ENCODE data around the gene ITCH.
"Not testable (repeated sequence)": the region's sequence is repeated elsewhere in the genome, so short reads cannot be mapped to it uniquely, and the experiment has no call there.

Gene ITCH

DNA sequence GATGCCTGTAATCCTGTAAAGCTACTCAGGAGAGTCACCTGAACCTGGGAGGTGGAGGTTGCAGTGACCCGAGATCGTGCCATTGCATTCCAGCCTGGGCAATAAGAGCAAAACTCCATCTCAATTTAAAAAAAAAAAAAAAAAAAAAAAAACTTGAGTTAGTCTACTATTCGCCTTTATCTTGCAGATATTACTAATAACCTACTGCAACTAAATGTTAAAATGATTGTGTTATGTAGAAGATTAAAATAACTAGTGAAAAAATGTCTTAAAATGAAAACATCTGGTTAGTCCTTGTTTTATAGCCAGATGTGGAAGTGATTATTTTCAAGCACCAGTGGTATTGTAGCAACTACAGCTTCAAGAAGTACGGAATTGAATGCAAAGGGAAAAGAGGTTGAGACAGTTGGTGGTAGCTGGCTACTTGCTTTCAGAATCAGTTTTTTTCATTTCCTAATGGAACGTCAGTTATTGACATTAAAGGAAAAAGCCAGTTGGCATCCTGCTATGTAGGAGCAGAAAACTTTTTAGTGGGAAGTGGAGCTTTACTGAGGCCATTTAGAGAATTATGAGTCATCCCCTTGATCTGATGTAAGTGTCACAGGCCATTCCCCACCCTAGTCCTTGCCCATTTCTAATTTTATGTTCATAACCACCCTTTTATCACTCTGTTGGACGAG lies 109.3 kb downstream of the ITCH start:
- DNase-seq: no peak

DNA sequence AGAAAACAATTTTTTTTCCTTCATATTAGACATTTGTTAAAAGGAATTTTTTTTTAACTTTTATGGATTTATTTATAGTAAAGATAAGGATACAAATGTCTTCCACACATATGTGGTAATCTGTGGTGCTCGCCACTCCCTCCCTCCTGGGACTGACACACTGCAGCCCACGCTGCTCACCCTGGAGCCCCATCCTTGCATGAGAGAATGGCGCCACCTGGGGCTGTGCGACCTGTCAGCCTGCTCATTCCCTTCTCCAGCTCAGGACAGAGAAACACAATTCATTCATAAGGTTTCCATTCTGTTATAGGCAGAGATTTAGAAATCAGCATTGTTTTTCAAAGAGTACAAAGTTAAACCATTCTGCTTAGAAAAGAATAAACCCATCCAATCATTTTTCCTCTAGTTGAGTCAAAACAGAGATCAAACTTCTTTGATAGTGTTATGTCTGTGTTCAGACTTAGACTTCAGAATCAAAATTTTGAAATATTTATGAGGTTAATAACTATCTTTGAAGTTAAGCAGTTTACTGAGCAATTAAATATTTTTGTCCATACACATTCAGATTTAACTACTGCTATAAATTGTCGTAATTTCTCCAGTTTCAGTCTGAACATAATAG lies 110.3 kb downstream of the ITCH start:
- peak; percentile 25 to 43 for DNase-seq

DNA sequence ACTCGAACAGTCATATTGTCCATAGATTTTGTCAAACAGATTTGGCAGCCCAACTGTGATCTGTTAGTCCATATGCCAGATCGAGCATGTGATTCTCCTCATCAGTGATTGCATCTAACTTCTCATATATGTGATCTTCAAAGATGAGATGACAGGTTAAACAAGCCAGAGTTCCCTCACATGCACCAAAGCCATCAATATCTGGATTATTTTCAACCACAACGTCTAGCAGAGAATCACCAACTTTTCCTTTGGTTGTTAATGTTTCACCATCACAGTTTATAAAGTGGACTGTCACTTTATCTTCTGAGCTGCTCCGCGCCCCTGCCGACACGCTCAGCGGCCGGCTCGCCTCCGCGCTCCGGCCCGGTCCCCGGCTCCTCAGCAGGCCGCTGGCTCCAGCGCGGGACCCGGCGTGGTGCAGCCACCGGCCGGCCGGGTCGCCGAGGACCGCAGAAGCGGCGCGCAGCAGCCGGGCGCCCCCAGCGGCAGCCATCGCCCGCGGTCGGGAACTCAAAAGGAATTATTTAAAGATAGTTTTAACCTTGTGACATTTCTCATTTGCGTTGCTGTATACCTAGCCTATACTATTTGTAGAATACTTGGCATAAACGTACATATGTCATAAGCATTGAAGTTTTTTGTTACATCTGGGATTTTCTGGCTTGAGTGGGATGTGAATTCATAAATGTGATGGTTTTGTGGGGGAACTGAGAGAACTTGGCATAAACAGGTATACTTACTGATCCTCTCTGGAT lies 113.1 kb downstream of the ITCH start:
- DNase-seq: peak; percentile 32 to 57

DNA sequence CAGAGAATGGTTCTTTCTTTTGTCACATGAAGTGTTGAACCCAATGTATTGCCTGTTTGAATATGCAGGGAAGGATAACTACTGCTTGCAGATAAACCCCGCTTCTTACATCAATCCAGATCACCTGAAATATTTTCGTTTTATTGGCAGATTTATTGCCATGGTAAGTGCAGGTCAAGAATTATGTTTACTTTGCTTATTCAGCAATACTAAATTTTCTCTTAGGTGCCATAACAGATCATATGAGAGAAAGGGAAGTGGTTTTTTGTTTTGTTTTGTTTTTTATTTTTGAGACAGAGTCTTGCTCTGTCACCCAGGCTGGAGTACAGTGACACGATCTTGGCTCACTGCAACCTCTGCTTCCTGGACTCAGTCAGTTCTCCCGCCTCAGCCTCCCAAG lies 116.6 kb downstream of the ITCH start:
- DNase-seq: no peak

DNA sequence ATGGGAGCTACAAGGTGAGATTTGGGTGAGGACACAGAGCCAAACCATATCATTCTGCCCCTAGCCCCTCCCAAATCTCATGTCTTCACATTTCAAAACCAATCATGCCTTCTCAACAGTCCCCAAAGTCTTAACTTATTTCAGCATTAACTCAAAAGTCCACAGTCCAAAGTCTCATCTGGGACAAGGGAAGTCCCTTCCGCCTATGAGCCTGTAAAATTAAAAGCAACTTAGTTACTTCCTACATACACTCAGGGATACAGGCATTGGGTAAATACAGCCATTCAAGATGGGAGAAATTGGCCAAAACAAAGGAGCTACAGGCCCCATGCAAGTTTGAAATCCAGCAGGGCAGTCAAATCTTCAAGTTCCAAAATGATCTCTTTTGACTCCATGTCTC lies 119.1 kb downstream of the ITCH start:
- DNase-seq: not testable (repeated sequence)

DNA sequence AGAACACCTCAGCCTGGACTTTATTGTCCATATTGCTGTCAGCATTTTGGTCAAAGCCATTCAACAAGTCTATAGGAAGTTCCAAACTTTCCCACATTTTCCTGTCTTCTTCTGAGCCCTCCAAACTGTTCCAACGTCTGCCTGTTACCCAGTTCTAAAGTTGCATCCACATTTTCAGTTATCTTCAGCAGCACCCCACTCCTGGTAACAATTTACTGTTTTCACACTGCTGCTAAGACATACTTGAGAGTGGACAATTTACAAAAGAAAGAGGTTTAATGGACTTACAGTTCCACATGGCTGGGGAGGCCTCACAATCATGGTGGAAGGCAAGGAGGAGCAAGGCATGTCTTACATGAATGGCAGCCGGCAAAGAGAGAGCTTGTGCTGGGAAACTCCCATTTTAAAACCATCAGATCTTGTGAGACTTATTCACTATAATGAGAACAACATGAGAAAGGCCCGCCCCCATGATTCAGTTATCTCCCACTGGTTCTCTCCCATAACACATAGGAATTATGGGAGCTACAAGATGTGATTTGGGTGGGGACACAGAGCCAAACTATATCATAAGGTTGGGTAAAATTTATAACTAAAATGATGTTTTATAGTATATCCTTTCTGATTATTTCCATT lies 120.6 kb downstream of the ITCH start:
- DNase-seq: not testable (repeated sequence)

DNA sequence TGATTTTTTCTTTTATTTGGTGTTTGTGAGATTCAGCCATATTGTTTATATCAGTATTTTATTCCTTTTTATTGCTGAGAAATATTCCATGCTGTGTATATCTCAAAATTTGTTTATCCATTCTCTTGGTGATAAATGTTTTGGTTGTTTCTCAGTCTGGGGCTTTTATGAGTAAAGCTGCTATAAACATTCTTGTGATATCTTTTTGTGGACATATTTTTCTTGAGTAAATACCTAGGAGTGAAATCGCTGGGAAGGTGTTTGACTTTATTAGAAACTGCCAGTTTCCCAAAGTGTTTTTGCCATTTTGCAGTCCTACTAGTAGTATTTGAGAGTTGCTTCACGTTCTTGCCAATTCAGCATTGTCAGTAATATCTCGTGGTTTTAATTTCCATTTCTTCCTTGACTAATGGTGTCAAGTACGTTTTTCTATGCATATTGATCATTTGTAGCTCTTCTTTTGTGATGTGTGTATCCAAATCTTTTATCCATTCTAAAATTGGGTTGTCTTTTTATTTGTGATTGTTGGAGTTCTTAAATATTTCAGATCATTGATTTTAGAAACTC lies 122.1 kb downstream of the ITCH start:
- no peak for DNase-seq

DNA sequence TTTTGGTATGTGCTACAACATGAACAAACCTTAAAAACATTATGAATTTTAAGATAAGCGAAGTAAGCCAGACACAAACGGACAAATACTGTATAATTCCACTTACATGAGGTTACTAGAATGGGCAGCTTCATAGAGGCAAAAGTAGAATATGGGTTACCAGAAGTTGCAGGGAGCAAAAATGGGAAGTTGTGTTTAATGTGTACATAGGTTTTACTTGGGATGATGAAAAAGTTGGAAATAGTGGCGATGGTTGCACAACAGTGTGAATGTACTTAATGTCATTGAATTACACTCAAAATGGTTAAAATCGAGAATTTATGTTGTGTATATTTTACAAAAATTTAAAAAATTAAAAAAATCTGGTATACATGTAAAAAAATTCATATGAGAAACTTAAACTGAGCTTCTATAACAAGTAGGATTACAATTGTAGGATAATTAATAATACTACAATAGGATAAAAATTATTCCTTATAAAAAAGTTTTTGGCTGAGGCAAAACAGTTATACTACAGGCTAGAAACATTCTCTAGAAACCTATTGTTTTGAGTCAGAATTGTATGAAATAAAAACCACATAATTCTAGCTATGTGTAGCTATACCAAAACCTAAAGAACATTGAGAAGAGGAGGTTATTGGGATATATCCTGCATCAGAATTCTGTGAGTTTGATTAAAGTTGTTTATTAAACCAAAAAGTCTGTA lies 128.3 kb downstream of the ITCH start:
- no peak for DNase-seq

DNA sequence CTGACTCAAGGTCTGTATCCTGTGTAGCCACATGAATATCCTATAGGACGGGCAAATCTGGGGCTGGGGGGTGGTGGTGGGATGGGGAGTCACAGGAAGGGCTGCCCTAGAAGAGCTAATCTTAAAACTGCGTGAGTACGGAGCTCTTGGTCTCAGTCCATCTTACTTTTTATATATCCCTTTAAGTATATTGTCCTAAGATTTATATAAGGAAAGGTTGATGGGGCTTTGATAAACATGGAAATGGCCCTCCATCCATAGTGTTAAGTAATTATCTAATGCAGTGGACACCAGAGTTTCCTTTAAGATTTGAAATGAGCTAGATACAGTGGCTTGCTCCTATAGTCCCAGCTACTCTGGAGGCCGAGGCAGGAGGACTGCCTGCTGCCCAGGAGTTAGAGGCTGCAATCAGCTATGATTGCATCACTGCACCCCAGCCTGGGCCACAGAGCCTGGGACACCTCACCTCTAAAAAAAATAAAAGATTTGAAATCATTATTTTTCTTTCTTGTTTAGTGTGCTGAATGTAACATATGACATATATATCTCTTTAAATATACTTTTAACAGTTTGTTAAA lies 128.9 kb downstream of the ITCH start:
- no peak for DNase-seq

DNA sequence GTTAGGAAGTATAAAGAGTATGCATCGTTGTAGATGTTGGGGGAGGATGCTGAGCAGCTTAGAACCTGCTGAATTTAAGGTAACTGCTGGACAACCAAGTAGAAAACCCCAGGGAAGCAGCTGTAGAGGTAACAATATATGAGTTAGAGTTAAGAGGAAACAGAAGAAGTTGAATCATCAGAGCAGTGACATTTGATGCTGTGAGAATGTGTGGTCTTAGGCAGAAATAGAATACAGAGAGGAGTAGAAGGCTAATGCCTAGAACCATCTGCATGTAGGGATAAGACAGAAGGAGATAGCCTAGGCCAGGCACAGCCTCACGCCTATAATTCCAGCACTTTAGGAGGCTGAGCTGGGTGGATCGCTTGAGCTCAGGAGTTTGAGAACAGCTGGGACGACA lies 130.6 kb downstream of the ITCH start:
- DNase-seq: no peak

DNA sequence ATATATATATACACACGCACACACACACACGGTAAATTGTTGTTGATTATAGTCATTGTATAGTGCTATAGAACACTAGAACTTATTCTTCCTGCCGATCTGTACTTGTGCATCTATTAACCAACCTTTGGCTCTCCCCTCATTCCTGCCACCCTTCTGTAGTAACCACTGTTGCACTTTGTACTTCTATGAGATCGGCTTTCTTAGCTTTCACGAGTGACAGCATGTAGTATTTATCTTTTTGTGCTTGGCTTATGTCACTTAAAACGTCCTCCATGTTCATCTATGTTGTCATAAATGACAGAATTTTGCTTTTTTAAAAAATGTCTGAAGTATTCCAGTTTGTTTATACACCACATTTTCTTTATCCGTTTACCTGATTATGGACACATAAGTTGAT lies 132.2 kb downstream of the ITCH start:
- DNase-seq: no peak

DNA sequence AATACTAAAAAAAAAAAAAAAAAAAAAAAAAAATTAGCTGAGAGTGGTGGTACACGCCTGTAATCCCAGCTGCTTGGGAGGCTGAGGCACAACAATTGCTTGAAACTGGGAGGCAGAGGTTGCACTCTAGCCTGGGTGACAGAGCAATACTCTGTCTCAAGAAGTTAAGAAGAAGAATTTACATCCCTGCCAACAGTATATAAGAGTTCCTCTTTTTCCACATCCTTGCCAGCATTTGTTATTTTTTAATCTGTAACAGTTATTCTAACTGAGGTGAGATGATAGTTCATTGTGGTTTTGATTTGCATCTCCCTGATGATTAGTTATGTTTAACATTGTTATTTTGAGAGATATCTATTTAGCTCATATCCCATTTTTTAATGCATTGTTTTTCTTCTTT lies 132.8 kb downstream of the ITCH start:
- no peak for DNase-seq

DNA sequence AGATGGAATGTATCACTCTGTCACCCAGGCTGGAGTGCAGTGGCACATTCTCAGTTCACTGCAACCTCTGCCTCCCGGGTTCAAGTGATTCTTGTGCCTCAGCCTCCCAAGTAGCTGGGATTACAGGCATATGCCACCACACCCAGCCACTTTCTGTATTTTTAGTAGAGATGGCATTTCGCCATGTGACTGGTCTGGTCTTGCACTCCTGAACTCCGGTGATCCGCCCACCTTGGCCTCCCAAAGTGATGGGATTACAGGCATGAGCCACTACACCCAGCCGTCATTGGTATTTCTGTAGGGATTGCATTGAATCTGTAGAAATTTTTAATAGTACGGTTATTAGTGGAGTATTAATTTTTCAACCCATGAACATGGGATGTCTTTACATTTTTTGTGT lies 134.5 kb downstream of the ITCH start:
- DNase-seq: not testable (repeated sequence)

DNA sequence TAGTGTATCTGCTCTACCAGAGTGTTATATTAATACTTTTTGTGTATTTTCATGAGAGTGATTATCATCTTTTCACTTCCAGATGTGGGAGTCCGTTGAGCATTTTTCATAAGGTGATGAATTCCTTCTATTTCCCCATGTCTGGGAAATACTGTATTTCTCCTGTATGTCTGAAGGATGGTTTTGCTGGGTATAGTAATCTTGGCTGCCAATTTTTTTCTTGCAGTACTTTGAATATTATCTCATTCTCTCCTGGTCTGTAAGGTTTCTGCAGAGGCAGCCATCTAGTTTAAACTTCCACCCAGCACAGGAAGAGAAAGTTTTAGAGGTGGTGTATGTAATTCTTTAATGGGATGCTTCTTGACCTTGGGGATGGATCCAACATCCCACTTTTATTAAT lies 137.8 kb downstream of the ITCH start:
- no peak for DNase-seq

DNA sequence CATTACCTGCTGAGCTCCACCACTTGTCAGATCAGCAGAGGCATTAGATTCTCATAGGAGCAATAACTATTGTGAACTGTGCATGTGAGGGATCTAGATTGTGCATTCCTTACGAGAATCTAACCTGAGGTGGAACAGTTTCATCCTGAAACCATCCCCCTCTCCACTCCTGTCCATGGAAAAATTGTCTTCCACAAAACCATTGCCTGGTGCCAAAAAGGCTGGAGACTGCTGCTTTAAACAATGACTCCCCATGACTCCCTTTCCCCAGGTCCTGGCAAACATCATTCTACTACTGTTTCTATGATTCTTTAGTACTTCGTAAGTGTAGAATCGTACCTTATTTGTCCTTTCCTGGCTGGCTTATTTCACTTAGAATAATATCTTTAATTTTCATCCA lies 143.4 kb downstream of the ITCH start:
- no peak for DNase-seq

DNA sequence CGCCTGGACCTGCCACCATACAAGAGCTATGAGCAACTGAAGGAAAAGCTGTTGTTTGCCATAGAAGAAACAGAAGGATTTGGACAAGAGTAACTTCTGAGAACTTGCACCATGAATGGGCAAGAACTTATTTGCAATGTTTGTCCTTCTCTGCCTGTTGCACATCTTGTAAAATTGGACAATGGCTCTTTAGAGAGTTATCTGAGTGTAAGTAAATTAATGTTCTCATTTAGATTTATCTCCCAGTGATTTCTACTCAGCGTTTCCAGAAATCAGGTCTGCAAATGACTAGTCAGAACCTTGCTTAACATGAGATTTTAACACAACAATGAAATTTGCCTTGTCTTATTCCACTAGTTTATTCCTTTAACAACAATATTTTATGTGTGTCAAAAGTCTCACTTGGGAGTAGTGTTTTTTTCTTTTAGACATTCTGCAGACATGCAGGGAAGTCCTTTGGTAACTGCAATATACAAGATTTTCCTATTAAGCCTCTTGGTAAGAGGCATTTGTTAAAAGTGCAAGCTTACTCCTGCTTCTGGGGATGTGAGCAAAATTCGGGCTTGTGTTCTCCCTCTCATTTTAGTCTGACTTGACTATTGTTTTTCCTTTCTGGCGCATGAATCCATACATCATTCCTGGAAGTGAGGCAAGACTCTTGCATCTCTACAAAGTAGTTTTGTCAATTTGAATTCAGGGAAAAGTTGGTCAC lies 144.8 kb downstream of the ITCH start:
- DNase-seq: no peak

DNA sequence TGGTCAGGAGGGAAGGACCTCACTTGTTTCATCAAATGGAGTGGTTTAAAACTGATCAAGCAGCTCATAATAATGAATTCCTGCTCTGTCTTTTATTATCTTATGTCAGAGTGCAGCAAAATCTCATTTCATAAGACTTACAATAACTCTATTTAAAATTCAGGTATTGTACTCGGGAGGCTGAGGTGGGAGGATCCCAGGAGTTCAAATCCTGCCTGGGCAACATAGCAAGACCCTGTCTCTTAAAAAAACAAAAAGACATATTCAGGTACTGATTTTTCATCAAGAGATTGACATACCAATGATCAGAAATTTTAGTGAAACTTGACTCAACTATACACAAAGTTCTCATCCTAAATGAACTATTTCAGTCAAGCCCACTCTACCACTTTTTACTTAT lies 147.5 kb downstream of the ITCH start:
- DNase-seq: no peak

DNA sequence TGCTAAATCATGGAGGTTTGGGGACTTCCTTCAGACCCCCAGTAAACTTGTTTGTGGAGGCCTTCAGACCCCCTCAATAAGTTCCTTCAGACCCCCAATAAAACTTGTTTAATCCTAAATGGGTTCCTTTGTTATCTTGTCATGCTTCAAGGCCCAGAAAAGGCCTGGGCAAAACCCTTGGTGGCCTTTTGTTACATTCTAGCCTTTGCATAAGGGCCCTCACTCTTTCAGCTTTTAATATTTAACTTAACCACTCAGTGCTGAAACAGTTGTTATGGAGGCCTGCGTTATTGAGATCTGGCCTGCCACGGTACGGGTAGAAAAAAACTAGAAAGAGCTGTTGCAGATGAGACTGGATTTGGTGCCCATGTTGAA lies 148.8 kb downstream of the ITCH start:
- DNase-seq: no peak

DNA sequence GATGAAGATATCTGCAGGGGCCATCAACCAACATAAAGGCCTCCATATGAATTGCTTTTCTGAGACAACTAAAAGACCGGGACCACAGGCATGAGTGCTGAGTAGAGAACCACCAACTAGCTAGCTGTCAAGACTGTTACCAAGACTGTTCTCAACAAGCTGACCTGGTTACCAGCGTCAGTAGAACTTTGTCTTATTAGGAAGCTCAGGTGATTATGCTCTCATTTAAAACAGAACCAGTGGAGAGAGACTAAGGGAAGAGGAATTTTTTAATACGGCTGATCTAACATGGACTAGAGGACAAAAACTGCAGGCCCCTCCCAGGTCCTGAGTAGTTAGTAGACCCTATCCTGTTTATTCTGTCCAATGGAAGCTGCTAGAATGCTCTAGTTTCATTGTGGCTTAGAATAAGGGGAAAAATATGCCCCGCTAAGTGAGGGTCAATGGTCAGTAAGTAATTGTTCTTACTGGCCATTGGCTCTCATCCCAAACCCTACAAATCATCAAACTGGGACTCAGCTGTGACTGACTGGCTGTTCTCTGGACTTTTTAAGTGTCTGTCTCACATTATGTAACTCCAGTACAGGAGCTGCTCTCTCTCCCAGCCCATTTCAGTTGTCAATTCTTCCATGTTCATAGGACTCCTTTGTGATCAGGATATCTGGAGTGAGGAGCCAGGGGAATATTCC lies 149.3 kb downstream of the ITCH start:
- DNase-seq: no peak

DNA sequence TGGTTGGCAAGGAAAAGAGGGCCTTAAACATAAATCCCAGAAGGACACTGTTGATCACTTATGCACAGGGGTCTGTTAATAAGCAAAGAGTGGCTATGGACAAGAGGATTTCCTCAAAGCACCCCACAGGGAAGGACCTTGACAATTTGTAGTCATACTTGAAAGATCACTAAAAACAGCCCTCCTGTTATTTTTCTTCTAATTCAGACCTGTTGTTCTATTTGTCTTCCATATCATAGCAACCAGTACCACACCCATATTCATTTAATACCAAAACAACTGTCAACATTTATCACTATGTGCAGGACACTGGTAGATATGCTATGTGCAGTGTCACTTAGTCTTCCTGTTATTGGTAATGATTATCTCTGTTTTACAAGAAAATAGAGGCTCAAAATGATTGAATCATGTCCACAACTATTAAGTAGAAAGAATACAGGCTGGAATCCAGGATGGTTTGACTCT lies 149.9 kb downstream of the ITCH start:
- DNase-seq: no peak

DNA sequence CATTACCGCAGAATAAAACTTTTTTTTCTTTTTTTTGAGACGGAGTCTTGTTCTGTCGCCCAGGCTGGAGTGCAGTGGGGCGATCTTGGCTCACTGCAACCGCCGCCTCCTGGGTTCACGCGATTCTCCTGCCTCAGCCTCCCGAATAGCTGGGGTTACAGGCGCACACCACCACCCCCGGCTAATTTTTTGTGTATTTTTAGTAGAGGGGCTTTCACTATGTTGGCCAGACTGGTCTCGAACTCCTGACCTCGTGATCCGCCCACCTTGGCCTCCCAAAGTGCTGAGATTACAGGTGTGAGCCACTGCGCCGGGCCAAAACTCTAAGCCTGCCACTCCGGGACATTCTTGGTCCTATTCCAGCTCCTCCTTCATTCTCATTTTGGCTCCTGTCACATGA lies 151.0 kb downstream of the ITCH start:
- not testable (repeated sequence) for DNase-seq
